ENCODE measurements around the gene SRSF9.

GRCh38 chr12:120514002-120514401, 44.5 kb upstream of the SRSF9 start:
- TF ChIP-seq ZNF8 (CRISPR knock-in tag; IDR thresholded peaks at IDR 0.05) (no peak), GLIS3 (CRISPR knock-in tag; IDR thresholded peaks at IDR 0.05) (no peak), ESRRG (CRISPR knock-in tag; IDR thresholded peaks at IDR 0.05) (no peak), OSR1 (CRISPR knock-in tag; IDR thresholded peaks at IDR 0.05) (no peak), PATZ1 (CRISPR knock-in tag; IDR thresholded peaks at IDR 0.05; ENCODE audit: borderline replicate concordance) (no peak)

Measured in SK-N-SH treated with all-trans-retinoic acid at 6 μM for 48 hours (cell line).